Frontal cortex (tissue), 4 donors: ENCODE results near the gene TMUB2. TPM values are rescaled to one million over a fixed set of nuclear protein-coding genes. Genes with fewer than 3 reads are reported as not detected.
A peak's percentile ranks its signal among the peaks of the same experiment; 100 is the strongest.
"Not testable (repeated sequence)": the region's sequence is repeated elsewhere in the genome, so short reads cannot be mapped to it uniquely, and the experiment has no call there.

Experiments used
- DNase-seq, 2 donors: peaks; one replicate each; pipeline ENCODE4 v3.0.0; 2012; ENCODE audit warnings: low spot score in 2 of 2
- FAIRE-seq: peaks from 2 replicates; lab custom pipeline; 2012; peaks lifted over from hg19 to GRCh38; lab: Jason Lieb, UNC
- total RNA-seq: library from RNA; depleted of rRNA; stranded (reverse); fragments of >200 nt; gene quantifications from one replicate; pipeline ENCODE4 v1.2.3, GENCODE V29; 2014
- donor health status: control.
- donor health status: control.
- donor health status: control.

Gene TMUB2
- total RNA-seq, 1 donor from 2014 or later = 22.0 TPM

- no peak for DNase-seq
- no peak for FAIRE-seq
These were observed 29.4 kb downstream of the TMUB2 start for GRCh38 chr17:44216173-44216572.

- DNase-seq = no peak
- FAIRE-seq = no peak
These were observed 29.9 kb downstream of the TMUB2 start for GRCh38 chr17:44216694-44217093.

- DNase-seq = no peak
- FAIRE-seq = no peak
These were observed 31.1 kb downstream of the TMUB2 start for GRCh38 chr17:44217738-44218343.

GRCh38 chr17:44218344-44219107, 31.8 kb downstream of the TMUB2 start:
- DNase-seq = peak; percentile 94 to 96
- FAIRE-seq = no peak

- DNase-seq = peak; percentile 66 to 80
These were observed 32.4 kb downstream of the TMUB2 start for GRCh38 chr17:44219108-44219615.

GRCh38 chr17:44219616-44220212, 32.9 kb downstream of the TMUB2 start, which contains the start of gene UBTF:
UBTF (minus strand) TSS chr17:44219675; CDS start chr17:44218229, 1,446 bp downstream.
- DNase-seq (peak; percentile 56 to 81), FAIRE-seq (no peak)

More at GRCh38 chr17:44219108-44219615, 32.4 kb downstream of the TMUB2 start:
- FAIRE-seq = no peak

GRCh38 chr17:44220213-44221083, 33.7 kb downstream of the TMUB2 start:
- DNase-seq (peak; percentile 53 to 78), FAIRE-seq (no peak)

- DNase-seq (peak; percentile 62 to 78), FAIRE-seq (no peak)
These were observed 34.5 kb downstream of the TMUB2 start for GRCh38 chr17:44221084-44221861.

GRCh38 chr17:44221862-44222111, 35.0 kb downstream of the TMUB2 start:
- DNase-seq = no peak
- FAIRE-seq = no peak

GRCh38 chr17:44222112-44222869, 35.5 kb downstream of the TMUB2 start:
- FAIRE-seq = no peak
- peak; percentile 84 to 85 for DNase-seq

GRCh38 chr17:44223541-44224071, 36.8 kb downstream of the TMUB2 start:
- DNase-seq (no peak), FAIRE-seq (no peak)

- no peak for DNase-seq
- FAIRE-seq = no peak
These were observed 42.3 kb downstream of the TMUB2 start for GRCh38 chr17:44229090-44229489.

GRCh38 chr17:44230140-44230539, 43.4 kb downstream of the TMUB2 start:
- DNase-seq (no peak), FAIRE-seq (no peak)

- FAIRE-seq (no peak), DNase-seq (no peak)
These were observed 45.3 kb downstream of the TMUB2 start for GRCh38 chr17:44232061-44232460.

GRCh38 chr17:44233582-44233981, 46.8 kb downstream of the TMUB2 start:
- DNase-seq (no peak), FAIRE-seq (no peak)

GRCh38 chr17:44235583-44235936, 48.8 kb downstream of the TMUB2 start:
- no peak for FAIRE-seq
- no peak for DNase-seq

- FAIRE-seq (no peak), DNase-seq (no peak)
These were observed 49.7 kb downstream of the TMUB2 start for GRCh38 chr17:44236444-44236991.

GRCh38 chr17:44237886-44238285, 51.1 kb downstream of the TMUB2 start:
- DNase-seq, FAIRE-seq: not testable (repeated sequence)
